Hematopoietic multipotent progenitor cell (in vitro differentiated cells): ENCODE data around the gene MTG1. TPM values are rescaled to one million over a fixed set of nuclear protein-coding genes. Genes with fewer than 3 reads are reported as not detected.
"Not testable (repeated sequence)": the region's sequence is repeated elsewhere in the genome, so short reads cannot be mapped to it uniquely, and the experiment has no call there.

ENCODE experiments used
- DNase-seq, 3 donors: peaks; one replicate each; pipeline ENCODE4 v3.0.0-alpha.2; 2011 to 2015; ENCODE audit warnings: low read depth in 2 of 3, low spot score in 2 of 3
- small RNA-seq: library from RNA; depleted of rRNA; stranded (forward); fragments of <200 nt; gene quantifications from one replicate; pipeline ENCODE3, GENCODE V24; 2012
- total RNA-seq: library from RNA; depleted of rRNA; stranded (reverse); fragments of >200 nt; gene quantifications from one replicate; pipeline ENCODE4 v1.2.3, GENCODE V29; 2012

The MTG1 gene
- total RNA-seq, 1 donor, result 35.8 TPM

DNA sequence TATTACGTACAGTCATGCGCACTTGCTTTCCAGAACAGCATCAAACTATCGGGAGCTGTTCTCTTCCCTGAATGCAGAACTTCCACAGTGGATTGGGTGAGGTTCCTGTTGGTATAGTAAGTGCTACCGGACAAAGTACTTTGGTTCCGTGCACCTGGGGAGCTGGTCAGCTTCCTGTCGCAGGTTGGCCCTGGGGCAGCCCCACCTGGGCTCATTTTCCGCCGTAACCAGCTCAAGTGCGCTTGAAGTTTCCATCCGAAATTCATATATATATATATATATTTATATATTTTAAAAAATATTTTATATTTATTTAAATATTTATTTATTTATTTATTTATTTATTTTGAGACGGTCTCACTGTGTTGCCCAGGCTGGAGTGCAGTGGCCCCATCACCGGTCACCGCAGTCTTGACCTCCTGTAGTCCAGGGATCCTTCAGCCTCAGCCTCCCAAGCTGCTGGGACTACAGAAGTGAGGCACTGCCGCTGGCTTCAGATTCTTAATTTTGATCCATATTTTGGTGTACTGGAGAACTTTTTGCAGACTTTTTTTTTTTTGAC is 66.3 kb downstream of the MTG1 start:
- DNase-seq, result no peak

DNA sequence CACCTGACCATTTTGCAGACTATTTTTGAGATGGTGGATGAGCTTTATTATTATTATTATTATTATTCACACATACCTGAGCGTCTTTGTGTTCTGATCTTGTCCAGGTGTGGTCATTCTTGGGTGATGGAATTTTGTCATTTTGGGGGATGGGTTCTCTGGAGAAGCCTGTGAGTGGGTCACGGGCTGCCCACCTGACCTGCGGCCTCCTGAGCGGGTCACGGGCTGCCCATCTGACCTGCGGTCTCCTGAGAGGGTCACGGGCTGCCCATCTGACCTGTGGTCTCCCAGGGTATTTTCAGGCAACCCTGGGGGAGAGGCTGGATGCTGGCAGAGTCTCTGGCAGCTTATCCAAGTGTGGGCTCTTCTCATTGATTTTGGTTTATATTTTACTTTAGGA is 67.1 kb downstream of the MTG1 start:
- DNase-seq, result no peak

DNA sequence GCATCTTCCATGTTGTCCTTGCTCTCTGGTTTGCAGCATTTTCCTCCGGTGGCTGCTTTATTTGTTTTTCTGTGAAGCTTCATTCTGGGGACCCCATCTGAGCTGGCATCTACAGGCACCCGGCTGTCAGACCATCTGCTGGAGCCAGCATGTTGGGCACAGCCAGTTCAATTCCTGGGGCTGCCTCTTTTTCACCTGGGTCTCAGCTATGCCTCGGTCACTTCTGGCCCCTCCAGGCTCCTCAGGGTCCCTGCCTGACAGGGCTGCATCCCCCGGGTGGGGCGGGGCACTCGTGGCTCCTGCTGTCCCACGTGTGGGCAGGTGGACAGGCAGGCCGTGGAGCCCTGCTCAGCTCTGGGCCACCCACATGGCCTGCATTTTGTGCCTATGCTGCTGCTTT is 67.9 kb downstream of the MTG1 start:
- DNase-seq, result no peak

DNA sequence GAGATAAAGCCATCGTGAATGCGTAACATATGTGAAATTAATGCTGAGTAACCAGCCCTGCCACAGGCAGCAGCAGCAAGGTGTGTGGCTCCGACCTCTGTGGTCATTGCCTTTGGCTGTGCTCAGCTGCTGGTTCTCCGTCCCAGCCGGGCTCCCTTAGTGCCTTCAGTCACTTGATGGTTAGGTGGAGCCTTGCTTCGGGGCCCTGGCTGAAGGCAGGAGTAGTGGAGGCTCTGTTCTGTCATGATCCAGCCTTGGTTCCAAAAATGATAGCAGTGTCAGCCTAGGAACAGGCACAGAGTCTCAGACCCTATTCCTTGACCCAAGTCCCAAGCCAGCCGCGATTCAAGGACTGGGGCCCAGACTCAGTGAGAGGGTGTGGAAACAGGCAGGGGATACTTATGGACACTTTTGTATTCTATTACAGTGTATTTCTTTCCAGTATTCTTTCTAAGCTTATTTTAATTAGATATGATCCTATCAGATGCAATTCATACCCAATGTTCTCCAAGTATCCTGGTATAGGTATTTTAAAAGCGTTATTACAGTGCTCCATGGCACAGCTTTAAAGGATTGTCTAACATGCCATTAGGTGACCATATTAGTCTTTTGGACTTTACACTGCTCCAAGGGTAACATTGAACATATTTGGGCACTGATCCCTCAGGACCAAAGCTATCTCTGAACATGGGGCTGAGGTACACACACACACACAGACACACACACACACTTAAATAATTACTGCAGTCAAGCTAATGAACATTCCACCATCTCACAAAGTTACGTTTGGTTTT is 68.8 kb downstream of the MTG1 start:
- DNase-seq, result no peak

DNA sequence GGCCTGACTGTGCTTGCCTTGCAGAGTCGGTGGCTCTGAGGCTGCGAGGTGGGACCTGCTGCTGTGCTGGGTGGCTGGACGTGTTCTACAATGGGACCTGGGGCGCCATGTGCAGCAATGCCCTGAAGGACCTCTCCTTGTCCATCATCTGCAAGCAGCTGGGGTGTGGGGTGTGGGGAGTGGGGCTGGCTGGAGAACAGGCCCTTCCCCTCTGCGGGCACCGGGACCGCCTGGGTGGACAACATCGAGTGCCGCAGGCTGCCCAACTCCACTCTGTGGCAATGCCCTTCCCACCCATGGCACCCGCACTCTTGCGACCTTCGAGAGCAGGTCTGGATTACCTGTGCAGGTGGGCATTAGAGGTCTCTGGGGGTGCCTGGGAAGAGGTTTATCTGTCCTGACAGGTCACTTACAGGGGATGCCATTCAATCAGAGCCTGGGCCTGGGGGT is 70.7 kb downstream of the MTG1 start:
- DNase-seq, result no peak

DNA sequence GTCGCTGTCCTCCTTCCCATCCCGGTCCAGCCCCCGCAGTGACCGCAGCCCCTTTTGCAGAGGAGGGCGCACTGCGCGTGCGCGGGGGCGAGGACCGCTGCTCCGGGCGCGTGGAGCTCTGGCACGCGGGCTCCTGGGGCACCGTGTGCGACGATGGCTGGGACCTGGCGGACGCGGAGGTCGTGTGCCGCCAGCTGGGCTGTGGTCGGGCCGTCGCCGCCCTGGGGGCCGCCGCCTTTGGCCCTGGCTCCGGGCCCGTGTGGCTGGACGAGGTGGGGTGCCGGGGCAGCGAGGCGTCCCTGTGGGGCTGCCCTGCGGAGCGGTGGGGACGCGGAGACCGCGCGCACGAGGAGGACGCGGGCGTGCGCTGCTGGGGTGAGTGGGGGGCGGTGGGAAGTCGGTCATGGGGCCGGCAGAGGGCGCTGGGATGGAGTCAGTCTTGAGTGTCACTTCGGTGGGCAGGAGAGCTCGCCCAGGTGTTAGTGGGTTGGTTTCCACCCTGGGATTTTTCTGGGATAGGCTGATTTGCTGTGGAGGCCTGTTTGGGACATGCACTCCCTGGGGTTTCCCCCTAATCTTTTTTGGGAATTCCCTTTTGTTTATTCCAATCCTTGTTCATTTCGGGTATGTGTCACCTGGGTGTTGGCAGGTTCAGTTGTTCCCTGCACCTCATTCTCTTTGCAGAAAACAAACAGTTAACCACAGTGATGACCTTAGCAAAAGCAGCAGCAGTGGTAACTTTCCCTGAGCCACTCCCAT is 71.4 kb downstream of the MTG1 start:
- DNase-seq, result no peak

DNA sequence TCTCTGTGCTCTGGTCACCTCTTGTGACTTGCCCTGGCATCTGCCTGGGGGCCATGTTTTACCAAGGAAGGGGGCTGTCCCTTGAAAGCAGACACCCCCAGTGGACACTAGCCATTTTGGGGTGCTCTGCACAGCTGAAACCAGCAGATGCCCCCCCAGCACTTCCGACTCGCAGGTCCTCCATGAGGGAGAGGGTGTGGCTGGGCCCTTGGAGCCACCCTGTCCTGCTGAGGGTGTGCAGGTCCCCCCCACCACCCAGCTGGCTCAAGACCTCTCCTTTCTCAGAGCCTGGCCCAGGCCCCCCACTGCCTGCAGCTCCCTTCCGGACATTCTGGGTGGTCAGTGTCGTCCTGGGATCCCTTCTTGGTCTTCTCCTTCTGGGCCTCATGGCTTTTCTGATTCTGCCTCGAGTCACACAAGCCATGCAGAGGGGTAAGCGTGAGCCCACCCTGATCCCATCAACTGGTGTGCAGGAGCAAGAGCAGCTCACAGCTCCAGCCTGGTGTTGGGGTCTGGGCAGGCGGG is 72.1 kb downstream of the MTG1 start:
- DNase-seq, result no peak

DNA sequence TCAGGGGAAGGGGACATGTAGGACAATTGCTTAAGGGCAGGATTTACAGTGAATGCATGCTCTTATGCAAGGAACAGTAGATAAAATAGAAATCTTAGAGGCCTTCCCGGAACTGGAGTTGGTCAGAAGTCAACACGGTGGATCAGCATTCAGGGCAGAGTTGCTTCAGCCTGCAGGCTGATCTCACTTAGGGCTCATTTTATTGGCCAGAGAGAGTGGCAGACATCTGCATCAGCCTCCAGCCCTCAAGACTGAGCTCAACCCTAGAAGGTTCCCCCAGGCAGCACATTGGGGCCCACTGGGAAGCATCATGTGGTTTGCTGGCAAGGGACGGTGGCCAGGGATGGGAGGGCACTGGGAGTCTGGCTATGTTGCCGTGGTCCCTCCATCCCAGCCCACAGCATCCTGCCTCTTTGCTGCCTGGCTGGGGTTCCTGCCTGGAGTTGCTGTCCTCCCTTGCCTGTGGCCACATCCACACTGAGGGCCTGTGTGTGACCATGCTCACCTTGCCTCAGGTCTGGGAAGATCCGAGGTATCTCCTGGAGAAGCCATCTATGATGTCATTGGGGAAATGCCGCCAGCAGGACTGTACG is 72.8 kb downstream of the MTG1 start:
- DNase-seq, result no peak

DNA sequence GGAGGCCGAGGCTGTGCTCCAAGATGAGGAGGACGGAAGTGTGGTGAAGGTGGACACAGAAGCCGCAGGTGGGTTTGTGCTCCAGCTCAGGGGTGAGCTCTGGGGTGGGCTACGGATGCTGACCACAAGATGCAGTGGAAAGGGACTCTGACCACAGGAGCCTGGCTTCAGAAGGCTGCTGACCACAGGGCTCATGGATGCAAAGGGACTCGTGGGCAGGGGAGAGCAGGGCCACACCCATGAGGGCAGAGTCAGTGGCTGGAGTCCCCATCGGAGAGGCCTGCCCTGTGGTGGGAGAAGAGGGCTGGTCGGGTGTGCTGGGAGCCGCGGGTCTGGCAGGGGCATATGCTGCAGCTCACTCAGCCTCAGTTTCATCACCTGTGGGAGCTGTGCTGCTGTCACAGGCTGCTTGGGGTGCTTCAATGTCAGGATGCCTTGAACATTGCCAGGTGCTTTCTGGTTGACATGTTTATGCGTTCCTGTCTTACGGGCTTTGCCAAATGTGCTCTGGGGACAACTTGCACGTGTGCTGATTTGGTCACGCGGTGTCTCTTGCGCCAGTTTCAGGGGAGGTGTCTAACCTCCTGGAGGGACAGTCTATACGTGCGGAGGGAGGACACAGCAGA is 73.4 kb downstream of the MTG1 start:
- DNase-seq, result no peak

DNA sequence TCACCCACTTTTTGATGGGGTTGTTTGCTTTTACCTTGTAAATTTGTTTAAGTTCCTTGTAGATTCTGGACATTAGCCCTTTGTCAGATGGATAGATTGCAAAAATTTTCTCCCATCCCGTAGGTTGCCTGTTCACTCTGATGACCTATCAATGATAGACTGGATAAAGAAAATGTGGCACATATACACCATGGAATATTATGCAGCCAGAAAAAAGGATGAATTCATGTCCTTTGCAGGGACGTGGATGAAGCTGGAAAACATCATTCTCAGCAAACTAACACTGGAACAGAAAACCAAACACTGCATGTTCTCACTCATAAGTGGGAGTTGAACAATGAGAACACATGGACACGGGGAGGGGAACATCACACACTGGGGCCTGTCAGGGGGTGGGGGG is 75.2 kb downstream of the MTG1 start:
- DNase-seq, result not testable (repeated sequence)

DNA sequence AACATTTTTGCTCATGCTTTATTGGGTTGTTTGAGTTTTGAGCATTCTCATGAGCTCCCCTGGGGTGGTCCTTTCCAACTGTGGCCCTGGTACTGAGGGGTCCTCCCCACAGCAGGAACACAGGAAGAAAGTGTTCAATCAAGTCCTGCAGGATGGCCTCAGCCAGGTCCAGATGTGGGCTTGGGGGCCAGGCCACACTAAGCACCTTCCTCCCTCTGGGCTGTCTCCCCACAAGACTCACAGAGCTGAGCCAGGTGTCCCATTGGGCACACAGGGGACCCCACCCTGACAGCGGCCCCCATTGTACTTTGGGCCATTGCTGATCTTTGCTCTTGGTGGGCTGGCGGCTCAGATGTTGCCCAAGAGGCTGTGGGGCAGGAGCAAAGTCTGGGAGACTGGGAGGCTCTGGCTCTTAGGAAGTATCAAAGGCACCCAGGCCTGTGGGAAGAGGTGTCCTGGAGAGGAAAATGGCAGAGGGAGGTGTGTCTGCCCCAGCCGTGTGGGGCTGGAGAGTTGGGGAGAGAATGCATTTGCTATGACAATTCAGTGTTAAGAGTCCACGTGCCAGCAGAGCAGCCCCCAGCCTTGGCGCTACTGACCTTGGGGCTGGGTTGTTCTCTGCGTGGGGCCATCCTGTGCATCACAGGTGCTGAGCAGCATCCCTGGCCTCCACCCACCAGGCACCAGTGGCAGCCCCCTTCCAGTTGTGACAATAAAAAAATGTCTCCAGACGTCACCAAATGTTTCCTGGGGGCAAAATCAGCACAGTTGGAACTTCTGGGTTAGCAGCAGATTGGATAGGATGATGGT is 77.5 kb downstream of the MTG1 start:
- no peak for DNase-seq

Small RNA genes lying within 50 kb of the gene (small RNA-seq; reads per million reads assigned to genes)
- gene AL360181.4 (not detected), gene BANF1P2 (not detected), gene MIR3944 (not detected)

Other genes starting within 250 kb of the MTG1 start
- gene KNDC1, start 233.9 kb upstream of the MTG1 start, total RNA-seq, result under 0.01 TPM
- under 0.01 TPM for gene UTF1, start 163.9 kb upstream of the MTG1 start, total RNA-seq
- gene VENTX, start 156.3 kb upstream of the MTG1 start, total RNA-seq, result 0.27 TPM
- 146 TPM for gene ADAM8, start 117.3 kb upstream of the MTG1 start, total RNA-seq
- 73.2 TPM for gene TUBGCP2, start 85.3 kb upstream of the MTG1 start, total RNA-seq
- 19.4 TPM for gene ZNF511, start 85.2 kb upstream of the MTG1 start, total RNA-seq
- not detected for gene CALY, start 57.3 kb upstream of the MTG1 start, total RNA-seq
- gene PRAP1, start 46.8 kb upstream of the MTG1 start, total RNA-seq, result not detected
- gene FUOM, start 36.1 kb upstream of the MTG1 start, total RNA-seq, result 18.6 TPM
- gene ECHS1, start 20.8 kb upstream of the MTG1 start, total RNA-seq, result 30.7 TPM
- 16.7 TPM for gene PAOX, start 14.9 kb upstream of the MTG1 start, total RNA-seq
- under 0.01 TPM for gene SPRN, start 30.5 kb downstream of the MTG1 start, total RNA-seq
- 3.2 TPM for gene SCART1, start 59.8 kb downstream of the MTG1 start, total RNA-seq
- gene CYP2E1, start 133.2 kb downstream of the MTG1 start, total RNA-seq, result 0.81 TPM
- gene SYCE1, start 171.4 kb downstream of the MTG1 start, total RNA-seq, result not detected
- not detected for gene FRG2B, start 232.6 kb downstream of the MTG1 start, total RNA-seq